HepG2 (cell line): ENCODE data around the gene NOP9. TPM values are rescaled to one million over a fixed set of nuclear protein-coding genes. Genes with fewer than 3 reads are reported as not detected.
A peak's percentile ranks its signal among the peaks of the same experiment; 100 is the strongest.

Experiments used
- ARID2 ChIP-seq: sonication (generic); formaldehyde crosslinking; IDR thresholded peaks from 2 replicates; pipeline ENCODE4 v1.8.1; 2022; ENCODE audit warnings: mild to moderate bottlenecking, missing genetic modification reagents, borderline replicate concordance
- BHLHE40 ChIP-seq: IDR thresholded peaks from 2 replicates; pipeline ENCODE4 v1.6.1; 2011; ENCODE audit warnings: low read length, improper control_type of control experiment
- CSRNP1 ChIP-seq: sonication (generic); formaldehyde crosslinking; IDR thresholded peaks from 2 replicates; pipeline ENCODE4 v1.8.1; 2023; ENCODE audit warnings: mild to moderate bottlenecking, missing genetic modification reagents
- DRAP1 ChIP-seq: IDR thresholded peaks from 2 replicates; pipeline ENCODE4 v1.6.1; 2016; ENCODE audit warnings: missing genetic modification reagents, missing compliant biosample characterization
- KDM1A ChIP-seq: IDR thresholded peaks from 2 replicates; pipeline ENCODE4 v1.6.1; 2016; ENCODE audit warnings: missing compliant biosample characterization
- RFX1 ChIP-seq: fragments of 450-650 bp; IDR thresholded peaks from 2 replicates; pipeline ENCODE4 v1.6.1; 2017
- SNRNP70 ChIP-seq: fragments of 200-400 bp; formaldehyde crosslinking; IDR thresholded peaks from 2 replicates; pipeline ENCODE4 v1.6.1; 2017; ENCODE audit warnings: mild to moderate bottlenecking, low read depth, low read length, moderate library complexity
- ZNF235 ChIP-seq: sonication (generic); formaldehyde crosslinking; IDR thresholded peaks from 2 replicates; pipeline ENCODE4 v1.8.1; 2023; ENCODE audit warnings: mild to moderate bottlenecking, missing genetic modification reagents, borderline replicate concordance
- ZNF510 ChIP-seq: sonication (generic); formaldehyde crosslinking; IDR thresholded peaks from 2 replicates; pipeline ENCODE4 v1.4.0; 2020; ENCODE audit warnings: low read depth, mild to moderate bottlenecking, missing genetic modification reagents
- ZNF577 ChIP-seq: sonication (generic); formaldehyde crosslinking; IDR thresholded peaks from 2 replicates; pipeline ENCODE4 v1.4.0; 2020; ENCODE audit warnings: mild to moderate bottlenecking, low read depth, missing genetic modification reagents, borderline replicate concordance
- ZNF713 ChIP-seq: sonication (generic); formaldehyde crosslinking; IDR thresholded peaks from 2 replicates; pipeline ENCODE4 v1.4.0; 2020; ENCODE audit warnings: mild to moderate bottlenecking, missing genetic modification reagents
- ZSCAN9 ChIP-seq: IDR thresholded peaks from 2 replicates; pipeline ENCODE4 v1.6.1; 2016; ENCODE audit warnings: borderline replicate concordance
- polyA plus RNA-seq, 8 experiments: library from polyadenylated mRNA; depleted of rRNA in 3 of 8; stranded (reverse) in 7 of 8; unstranded in 1 of 8; fragments of >200 nt; fragmentation: Illumina TruSeq in 4 of 8; extraction: Trizol in 4 of 8; gene quantifications; 2 replicates each; pipeline versions ENCODE4 v1.2.1 to v1.2.3, GENCODE V29; 2011 to 2016; ENCODE audit warnings: low read depth in 4 of 8, missing spikeins in 1 of 8, mixed read lengths in 1 of 8; ENCODE audit not compliant: insufficient read depth in 1 of 8
- total RNA-seq, 5 experiments: library from RNA; depleted of rRNA; stranded (reverse); fragments of >200 nt; fragmentation: Illumina TruSeq; extraction: Trizol; gene quantifications; 2 replicates each; pipeline ENCODE4 v1.2.3, GENCODE V29; 2016; ENCODE audit warnings: low read depth in 1 of 5
- TF ChIP-seq, protein P1 (sequence below): IDR thresholded peaks from 2 replicates; pipeline ENCODE4 v1.6.1; 2016; ENCODE audit warnings: missing compliant biosample characterization, missing genetic modification reagents, borderline replicate concordance
- TF ChIP-seq, protein P2 (sequence below): sonication (generic); formaldehyde crosslinking; IDR thresholded peaks from 2 replicates; pipeline ENCODE4 v1.5.1; 2020; ENCODE audit warnings: mild to moderate bottlenecking, moderate library complexity, missing genetic modification reagents
- TF ChIP-seq, protein P3 (sequence below): IDR thresholded peaks from 2 replicates; pipeline ENCODE4 v1.6.1; 2016; ENCODE audit warnings: control low read depth

The NOP9 gene
- total and polyA plus RNA-seq, 2 of the 13 experiments (the other 11 are each of a cell fraction or from before 2014, with no cell fraction given) = 24.5 to 61.6 TPM

DNA sequence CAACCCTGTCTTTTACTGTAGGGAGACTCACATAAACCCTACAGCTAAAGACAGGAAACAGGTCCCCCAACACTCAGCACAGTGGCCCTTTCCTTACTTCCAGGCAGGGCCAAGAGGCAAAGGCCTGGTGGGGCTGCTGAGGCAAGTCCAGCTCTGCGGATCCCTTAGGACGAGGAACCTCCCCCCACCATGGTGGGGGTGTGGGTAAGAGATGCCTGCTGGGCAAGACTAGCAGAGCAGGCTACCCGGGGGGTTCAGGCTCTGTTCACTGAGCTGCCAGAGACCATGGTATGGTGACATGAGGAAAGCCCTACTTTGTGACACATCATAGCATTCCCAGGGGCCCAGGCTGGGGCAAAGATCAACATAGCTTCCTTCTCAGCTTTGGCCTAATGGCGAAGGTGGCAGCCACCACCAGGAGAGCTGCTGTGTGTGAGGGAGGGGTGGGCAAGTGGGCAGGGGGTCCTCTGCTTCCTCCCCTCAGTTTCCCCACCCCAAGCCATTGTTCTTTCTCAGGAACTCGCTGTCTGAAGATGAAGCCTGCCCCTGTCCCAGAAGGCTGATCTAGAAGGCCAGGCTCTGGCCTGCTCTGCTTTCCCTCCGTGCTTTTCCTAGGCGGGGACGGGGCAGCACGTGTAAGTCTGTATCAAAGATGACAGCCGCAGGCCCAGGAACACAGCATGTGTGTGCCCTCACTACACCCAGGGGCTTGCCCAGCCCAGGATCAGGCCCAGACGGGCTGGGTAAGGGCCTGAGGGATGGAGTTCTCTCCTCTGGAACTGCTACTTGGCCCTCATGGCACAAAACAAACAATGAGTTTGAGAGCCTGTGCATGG is 47.1 kb upstream of the NOP9 start (continued):
- TF ChIP-seq, protein P1, sequence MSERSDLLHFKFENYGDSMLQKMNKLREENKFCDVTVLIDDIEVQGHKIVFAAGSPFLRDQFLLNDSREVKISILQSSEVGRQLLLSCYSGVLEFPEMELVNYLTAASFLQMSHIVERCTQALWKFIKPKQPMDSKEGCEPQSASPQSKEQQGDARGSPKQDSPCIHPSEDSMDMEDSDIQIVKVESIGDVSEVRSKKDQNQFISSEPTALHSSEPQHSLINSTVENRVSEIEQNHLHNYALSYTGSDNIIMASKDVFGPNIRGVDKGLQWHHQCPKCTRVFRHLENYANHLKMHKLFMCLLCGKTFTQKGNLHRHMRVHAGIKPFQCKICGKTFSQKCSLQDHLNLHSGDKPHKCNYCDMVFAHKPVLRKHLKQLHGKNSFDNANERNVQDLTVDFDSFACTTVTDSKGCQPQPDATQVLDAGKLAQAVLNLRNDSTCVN (CRISPR knock-in tag) = peak; percentile 7
- TF ChIP-seq KDM1A (CRISPR knock-in tag) = no peak
- TF ChIP-seq ZSCAN9 (CRISPR knock-in tag) = 0 out of 2 replicates have a peak, but pooled peaks have one; percentile 63
- TF ChIP-seq CSRNP1 = peak; percentile 72; the same call in 1 of the 2 replicates
- TF ChIP-seq, protein P2, sequence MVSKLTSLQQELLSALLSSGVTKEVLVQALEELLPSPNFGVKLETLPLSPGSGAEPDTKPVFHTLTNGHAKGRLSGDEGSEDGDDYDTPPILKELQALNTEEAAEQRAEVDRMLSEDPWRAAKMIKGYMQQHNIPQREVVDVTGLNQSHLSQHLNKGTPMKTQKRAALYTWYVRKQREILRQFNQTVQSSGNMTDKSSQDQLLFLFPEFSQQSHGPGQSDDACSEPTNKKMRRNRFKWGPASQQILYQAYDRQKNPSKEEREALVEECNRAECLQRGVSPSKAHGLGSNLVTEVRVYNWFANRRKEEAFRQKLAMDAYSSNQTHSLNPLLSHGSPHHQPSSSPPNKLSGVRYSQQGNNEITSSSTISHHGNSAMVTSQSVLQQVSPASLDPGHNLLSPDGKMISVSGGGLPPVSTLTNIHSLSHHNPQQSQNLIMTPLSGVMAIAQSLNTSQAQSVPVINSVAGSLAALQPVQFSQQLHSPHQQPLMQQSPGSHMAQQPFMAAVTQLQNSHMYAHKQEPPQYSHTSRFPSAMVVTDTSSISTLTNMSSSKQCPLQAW = 0 out of 2 replicates have a peak, but pooled peaks have one; percentile 13
- TF ChIP-seq ZNF510 (CRISPR knock-in tag) = no peak
- no peak for TF ChIP-seq ZNF235
- 0 out of 2 replicates have a peak, but pooled peaks have one; percentile 94 for TF ChIP-seq ZNF713 (CRISPR knock-in tag)
- TF ChIP-seq RFX1 = no peak
- TF ChIP-seq, protein P3, sequence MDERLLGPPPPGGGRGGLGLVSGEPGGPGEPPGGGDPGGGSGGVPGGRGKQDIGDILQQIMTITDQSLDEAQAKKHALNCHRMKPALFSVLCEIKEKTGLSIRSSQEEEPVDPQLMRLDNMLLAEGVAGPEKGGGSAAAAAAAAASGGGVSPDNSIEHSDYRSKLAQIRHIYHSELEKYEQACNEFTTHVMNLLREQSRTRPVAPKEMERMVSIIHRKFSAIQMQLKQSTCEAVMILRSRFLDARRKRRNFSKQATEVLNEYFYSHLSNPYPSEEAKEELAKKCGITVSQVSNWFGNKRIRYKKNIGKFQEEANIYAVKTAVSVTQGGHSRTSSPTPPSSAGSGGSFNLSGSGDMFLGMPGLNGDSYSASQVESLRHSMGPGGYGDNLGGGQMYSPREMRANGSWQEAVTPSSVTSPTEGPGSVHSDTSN (CRISPR knock-in tag) = peak; percentile 41; the same call in 1 of the 2 replicates
- TF ChIP-seq BHLHE40 = 0 out of 2 replicates have a peak, but pooled peaks have one; percentile 2
- TF ChIP-seq SNRNP70 = no peak
- TF ChIP-seq ZNF577 (CRISPR knock-in tag) = no peak
- no peak; the same call in 1 of the 2 replicates for TF ChIP-seq ARID2 (CRISPR knock-in tag)
- peak; percentile 48; the same call in 1 of the 2 replicates for TF ChIP-seq DRAP1
